NCI-H187 treated with DMSO at 0.1 percent for 48 hours (cell line): ENCODE data around the gene NQO2.
"Not testable (repeated sequence)": the region's sequence is repeated elsewhere in the genome, so short reads cannot be mapped to it uniquely, and the experiment has no call there.

Experiments used
- DNase-seq: peaks from one replicate; lab custom pipeline; 2025; lab: John Stamatoyannopoulos, UW

The NQO2 gene

DNA sequence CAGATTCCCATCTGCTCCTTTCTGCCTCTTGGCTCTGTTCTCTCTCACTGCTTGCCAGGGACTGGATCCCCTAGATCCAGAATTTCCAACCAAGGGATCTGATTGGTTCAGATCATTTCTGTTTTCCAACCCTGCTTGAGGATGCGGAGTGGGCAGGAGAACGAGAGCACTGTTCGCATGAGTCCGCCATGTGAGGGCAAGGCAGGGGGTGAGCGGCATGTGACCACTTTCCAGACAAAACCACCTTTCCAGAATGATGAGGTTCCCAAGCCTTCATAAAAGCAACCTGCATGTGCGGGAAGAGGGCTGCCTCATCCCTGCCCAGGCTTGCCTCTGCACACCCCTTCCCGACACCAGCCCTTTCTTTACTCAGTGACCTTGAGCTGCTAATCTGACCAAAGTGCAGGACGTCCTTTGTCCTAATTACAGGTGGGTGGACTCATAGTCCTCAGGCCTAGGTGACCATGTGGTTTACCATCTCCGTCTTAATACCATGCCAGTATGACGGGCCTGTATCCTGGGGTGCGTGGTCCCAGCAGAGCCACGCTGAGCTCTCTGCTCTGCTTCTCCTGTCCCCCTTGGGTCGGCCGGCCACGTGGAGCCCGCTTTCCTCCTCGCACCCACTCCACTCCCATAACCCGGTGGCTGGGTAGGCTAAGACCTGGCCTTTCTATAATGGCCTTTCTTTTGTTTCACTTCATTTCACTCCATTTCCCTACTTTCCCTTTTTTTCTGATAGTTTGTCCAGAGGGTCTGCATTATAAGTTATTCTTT, 14.4 kb downstream of the NQO2 start:
- DNase-seq = no peak

DNA sequence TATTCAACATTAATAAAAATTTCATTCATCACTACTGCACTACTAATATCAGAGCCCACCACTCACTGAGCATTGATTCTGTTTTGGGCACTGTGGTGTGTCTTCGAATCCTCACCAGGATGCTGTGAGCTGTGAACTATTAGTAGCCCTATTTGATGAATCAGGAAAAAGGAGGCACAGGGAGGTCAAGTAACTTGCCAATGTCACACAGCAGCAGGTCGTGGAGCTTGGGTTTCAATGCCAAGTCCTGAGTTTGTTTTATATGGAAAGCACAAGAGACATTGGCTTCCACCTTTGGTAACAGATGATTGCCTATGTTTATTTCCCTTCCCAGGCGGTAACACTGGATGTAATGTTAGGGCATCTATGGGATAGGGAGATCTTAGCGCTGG, 15.0 kb downstream of the NQO2 start:
- no peak for DNase-seq

DNA sequence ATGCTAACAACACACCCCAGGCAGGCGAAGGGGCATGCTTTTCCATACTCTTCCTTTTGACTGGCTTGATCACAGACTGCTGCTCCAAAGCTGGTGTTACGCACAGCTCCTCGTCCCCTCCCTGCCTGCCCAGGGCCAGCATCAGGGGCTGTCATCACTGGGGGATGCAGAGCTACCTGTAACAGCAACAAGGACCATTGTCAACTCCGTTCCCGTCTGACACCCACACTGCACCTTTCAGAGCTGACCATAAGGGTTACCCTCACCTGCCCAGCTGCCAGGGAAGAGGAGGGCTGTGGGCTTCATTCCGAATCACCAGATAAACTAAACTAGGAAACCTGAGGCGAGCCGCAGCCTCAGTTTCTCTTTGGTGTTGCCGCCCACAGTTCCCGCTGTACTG, 15.4 kb downstream of the NQO2 start:
- DNase-seq = no peak

DNA sequence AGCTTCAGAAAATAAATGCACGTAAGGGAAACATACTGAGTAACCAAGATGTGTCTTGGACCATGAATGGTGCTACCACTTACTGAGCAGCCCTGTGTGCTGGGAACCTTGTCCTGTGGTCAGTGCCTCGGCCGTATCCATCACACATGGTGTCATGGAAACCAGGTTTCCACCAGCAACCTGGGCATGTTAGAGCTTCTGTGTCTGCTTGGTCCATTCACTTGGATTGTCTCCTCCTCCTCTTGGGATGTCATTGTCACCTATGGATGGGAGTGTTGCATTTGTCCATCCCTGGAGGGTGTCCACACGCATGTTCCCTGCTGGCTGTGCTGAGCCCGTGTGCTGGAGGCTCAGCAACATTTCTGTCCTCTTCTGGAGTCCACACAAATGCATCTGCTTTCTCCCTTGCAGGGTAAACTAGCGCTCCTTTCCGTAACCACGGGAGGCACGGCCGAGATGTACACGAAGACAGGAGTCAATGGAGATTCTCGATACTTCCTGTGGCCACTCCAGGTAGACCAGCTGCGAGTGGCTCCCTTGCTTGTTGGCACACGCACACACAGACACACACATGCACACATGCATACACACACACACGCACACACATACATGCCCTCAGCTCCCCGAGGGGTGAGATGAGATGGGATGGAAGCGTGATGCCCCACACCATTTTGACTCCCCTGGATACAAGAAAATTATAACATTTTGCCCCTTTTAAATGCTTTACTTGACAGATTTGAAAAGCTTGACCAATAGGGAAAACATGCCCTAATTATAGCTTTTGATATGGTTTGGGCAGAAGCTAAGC, 17.0 kb downstream of the NQO2 start:
- no peak for DNase-seq

DNA sequence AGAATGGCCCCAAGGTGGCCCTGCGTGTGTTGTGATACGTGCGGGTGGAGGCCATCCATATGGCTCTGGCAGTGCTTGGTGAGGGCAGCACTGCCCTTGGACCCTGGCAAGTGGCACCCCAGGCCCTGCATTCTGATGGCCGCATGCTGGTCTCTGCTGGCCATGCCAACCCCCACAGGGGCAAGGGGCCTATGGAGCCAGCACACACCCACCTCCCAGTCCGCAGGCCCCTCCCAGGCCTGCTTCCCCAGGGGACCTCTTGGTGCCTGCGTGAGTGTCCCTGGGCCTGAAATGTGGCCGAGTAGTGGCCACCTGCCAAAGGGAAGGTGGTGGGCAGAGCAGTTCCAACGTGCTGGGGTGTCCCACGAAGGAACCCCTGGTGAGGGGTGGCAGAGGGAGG, 17.6 kb downstream of the NQO2 start:
- DNase-seq = no peak

DNA sequence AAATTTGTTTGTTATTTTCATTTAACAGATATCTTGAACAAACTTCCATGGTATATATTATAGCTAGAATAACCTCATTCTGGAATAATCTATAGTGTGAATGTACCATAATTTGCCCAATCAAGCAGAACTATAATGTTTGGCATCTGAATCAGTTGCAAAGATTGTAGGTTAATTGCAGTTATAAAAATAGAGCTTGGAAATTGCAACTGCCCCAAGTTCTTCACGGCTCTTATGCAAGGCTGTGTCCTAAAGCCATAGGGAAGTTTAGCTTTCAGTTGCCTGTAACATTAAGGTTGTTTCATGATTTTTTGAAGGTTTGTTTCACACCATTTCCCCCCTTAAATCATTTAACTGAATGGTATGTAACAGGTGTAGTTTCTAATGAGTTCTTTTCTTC, 19.4 kb downstream of the NQO2 start:
- no peak for DNase-seq

DNA sequence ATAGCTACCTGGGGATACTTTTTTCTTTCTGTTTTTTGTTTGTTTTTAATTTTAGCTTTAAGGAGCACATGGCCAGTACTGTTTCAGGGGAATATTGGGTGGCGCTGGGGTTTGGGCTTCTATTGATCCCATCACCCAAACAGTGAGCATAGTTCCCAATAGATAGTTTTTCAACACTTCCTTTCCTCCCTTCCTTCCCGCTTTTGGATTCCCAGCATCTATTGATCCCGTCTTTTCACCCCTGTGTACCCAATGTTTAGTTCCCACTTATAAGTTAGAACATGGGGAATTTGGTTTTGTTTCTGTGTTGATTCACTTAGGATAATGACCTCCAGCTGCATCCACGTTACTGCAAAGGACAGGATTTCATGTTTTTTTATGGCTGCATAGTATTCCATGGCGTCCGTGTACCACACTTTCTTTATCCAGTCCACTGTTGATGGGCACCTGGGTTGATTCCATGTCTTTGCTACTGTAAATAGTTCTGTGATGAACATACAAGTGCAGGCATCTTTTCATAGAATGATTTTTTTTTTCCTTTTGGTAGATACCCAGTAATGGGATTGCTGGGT, 20.1 kb downstream of the NQO2 start:
- no peak for DNase-seq

DNA sequence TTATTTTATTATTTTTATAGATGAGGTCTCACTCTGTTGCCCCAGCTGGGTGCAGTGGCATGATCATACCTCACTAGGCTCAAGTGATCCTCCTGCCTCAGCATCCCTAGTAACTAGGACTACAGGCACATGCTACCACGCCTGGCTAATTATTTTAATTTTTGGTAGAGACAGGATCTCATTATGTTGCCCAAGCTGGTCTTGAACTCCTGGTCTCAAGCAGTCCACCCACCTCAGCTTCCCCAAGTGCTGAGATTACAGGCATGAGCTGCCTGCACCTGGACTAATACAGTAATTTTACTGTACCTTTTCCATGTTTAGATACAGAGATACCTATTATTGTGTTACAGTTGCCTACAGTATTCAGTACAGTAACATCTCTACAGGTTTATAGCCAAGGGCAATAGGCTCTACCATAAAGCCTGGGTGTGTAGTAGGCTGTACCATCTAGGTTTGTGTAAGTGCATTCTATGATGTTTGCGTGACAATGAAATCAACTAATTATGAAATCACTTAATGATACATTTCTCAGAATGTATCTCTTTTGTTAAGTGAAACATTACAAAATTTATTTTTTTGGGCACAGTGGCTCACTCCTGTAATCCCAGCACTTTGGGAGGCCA, 21.4 kb downstream of the NQO2 start:
- not testable (repeated sequence) for DNase-seq

DNA sequence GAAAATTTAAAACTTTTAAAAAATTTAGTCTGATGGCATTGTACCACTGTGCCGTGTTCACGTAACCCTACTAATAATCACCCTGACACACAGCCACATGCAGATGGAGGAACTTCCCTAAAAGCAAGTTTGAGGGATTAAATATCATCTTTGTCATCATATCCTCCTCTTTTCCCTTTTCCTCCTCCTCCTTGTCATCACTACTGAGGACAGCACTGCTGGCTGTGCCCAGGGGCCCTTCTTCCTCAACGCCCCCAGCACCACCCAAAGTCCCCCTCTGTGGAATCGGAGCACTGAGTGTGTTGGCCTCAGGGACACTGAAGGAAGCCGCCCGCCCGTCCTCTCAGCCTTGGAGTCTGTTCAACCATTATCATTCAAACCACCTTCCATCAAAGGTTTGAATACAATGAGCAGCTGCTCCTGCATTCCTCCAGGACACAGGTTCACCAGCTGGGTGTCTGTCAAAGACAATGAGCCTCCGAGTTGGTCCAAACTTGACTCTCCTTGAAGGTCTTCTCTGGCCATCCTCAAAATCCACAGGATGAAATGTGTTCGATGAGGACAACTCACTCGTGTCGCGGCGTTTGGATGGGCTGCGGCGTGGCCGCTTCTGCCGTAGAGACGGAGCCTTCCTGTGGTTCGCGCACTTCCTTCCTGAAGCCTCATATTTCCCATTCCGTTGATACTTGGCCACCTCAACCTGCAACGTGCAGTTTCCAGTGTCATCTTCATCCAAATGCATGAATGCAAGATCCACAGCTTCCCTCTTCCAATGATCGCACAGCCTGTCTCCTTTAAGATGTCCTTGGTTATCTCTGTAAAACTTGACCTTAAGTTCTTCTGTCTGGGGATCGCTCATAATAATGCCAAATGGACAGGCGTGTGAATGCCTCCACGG, 23.3 kb downstream of the NQO2 start:
- no peak for DNase-seq

DNA sequence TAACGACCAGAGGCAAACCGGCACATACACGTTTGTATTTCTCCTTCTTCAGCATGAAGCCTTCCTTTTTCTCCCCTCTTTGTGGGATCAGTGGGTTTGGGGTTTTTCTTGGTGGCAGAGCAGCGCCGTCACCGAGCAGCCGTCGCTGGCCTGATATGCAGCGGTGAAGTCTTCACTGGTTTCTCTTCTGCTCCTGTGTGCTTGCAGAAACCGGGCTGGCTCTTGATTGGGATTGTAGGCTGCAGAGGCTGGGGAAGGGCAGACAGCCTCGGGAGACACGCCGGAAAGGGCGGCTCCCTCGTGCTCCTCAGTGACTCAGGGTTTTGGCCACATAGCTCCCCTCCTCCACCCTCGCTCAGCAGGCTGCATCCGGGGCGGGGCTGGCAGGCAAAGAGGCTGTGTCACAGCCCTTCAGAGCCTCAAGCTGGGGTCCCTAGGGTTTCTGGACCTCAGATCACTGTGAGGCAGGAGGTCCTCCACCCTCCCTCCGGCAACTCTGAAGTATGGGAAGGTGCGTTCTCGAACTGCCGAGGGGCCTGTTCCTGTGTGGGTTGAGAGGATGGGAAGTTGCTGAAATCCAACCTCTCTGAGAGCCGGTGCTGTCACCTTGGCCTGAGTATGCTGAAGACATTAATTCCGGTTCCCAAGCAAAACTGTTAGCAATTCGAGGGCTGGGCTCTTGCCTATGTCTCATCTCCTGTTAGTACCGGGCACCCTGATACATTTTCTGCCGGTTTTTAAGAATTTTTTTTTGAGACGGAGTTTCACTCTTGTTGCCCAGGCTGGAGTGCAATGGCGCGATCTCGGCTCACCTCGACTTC, 24.2 kb downstream of the NQO2 start:
- peak; percentile 61 for DNase-seq

DNA sequence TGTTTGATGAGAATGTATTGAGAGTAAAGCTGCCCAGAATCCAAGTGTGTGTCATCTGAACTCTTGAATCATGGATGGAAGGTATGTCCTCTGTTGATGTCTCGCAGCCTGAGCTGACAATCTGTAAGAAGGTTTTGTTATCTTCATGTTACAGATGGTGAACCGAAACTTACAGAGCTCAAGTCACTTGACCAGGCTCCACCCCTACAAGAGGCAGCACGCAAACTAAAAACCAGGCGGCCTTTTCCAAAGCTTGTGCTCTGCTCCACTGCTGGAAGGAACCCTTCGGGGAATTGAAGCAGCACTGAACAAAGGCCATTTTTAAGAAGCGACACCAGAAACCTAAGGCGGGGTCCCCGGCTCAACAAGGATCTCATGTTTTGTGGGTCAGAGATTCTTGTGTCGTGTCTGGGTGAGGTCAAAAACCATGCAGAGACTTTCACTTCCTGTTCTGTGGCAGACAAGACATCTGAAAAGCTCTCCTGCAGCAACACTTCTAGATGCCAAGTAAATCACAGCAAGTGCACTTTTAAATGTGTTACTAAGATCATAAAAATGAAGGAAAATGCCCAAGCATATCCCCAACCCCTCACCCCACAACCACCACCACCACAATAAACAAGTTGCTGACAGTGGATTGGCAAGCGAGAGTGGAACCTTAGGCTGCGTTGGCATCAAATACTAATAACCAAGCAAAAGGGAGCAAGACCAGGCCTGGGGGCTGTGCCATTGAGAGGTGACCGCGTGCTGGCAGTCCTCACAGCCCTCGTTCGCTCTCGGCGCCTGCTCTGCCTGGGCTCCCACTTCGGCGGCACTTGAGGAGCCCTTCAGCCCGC, 27.3 kb downstream of the NQO2 start:
- no peak for DNase-seq

DNA sequence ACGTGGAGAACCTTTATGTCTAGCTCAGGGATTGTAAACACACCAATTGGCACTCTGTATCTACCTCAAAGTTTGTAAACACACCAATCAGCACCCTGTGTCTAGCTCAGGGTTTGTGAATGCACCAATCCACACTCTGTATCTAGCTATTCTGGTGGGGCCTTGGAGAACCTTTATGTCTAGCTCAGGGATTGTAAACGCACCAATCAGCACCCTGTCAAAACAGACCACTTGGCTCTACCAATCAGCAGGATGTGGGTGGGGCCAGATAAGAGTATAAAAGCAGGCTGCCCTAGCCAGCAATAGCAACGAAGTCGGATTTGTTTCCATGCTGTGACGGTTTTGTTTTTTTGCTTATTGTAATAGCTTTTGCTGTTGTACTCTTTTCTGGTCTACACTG, 28.5 kb downstream of the NQO2 start:
- not testable (repeated sequence) for DNase-seq

DNA sequence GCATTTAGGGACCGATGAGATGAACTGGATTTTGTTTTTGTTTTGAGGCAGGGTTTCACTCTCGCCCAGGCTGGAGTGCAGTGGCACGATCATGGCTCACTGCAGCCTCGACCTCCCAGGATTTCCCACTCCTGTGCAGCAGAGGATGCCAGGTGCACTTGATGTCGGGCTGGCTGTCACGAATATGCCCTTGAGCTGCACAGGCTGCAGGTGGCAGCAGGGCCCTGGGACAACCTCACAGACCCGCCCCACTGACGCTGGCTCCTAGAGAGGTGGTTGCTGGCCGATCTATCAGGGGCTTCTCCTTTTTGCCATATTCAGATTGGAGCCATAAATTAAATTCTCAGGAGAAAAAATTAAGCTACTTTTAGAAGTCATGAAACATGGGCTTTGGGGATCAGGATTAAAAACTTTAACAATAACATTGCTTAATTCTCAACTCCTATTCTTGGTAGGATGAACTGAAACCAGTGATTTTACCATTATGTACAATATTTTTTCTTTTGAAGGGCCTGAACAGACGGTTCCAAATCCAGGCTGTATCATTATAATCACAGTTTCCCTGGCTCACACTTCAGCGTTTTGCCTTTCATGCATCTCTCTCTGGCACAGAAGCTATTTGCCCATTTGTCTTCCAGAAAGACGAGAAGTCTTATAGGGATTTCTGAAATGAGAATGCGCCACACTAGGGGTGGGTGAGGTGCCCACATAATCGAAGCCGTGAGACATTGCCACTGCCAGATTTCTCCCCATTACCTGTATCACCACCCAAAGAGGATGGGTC, 32.4 kb downstream of the NQO2 start:
- DNase-seq = peak; percentile 38

DNA sequence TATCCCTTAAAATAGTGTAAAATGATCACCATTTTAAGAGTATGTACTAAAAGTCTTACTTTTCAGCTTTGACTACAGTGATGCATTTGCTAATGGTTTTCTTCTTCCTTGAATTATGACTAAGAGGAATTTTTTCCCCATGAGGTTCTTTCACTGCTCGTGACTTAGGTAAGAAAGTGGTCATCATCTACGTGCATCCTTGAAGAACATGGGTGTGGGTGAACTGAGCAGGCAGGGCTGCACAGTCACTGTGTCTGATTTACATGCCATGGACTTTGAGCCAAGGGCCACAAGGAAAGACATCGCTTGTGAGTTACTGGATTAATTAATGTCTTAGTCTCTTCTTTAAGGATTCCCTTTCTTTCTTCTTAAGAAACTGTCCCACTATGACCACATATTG, 33.3 kb downstream of the NQO2 start:
- DNase-seq = no peak

DNA sequence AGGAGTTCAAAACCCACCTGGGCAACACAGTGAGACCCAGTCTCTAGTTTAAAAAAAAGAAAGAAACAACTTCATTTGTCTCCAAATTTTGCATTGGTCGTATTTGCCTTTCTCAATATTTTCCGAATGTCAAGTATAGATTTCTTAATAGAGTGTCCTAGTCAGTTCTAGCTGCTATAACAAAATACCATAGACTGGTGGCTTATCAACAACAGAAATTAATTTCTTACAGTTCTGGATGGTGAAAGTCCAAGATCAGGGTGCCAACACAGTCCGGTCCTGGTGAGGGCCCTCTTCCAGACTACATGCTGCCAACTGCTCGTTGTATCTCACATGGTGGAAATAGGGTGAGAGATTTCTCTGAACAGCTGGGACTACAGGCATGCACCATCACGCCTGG, 34.0 kb downstream of the NQO2 start:
- no peak for DNase-seq

DNA sequence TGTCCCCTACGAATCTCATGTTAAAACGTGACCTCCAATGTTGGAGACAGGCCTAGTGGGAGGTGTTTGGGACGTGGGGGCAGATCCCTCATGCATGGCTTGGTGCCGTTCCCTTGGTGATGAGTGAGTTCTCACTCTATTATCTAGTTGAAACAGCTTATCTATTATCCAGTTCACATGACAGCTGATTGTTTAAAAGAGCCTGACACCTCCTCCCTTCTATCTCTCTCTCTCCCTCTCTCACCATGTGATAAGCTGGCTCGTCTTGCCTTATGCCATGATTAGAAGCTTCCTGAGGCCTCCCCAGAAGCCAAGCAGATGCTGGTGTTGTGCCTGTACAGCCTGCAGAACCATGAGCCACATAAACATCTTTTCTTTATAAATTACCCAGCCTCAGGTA, 35.7 kb downstream of the NQO2 start:
- no peak for DNase-seq

DNA sequence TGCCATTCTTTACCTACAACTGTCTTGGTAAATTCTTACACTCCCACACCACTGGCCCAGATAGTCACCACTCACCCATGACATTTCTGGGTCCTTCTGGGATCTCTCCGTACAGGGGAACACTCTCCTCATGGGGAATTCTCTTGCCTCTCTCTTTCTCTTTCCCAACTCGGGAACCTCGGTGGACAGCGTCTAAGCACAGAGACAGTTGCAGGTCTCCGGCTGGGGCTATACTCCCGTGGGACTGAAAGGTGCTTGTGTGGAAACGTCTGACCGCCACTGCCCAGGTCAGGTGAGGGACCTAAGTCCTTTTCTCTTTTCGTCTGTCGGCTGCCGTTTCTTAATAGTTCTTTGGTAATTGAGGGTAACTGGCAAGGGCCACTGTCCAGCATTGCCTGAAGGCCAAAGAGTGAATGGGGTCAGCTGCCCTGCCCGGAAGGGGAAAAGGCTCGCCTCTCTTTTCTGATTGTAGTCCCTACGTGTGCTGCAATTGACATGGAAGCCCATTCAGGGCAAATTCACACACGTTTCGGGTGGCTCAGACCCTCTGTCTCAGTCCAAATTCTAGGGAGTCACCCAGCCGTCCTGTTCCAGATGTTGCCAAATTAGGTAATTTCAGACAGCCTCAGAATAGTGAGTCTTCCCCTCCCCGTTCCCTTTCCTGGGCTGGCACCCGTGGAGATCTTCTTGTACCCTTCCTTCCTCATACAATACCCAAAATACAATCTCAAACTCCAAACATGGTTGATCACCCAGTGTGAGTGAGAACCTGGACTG, 37.4 kb downstream of the NQO2 start:
- DNase-seq = no peak

DNA sequence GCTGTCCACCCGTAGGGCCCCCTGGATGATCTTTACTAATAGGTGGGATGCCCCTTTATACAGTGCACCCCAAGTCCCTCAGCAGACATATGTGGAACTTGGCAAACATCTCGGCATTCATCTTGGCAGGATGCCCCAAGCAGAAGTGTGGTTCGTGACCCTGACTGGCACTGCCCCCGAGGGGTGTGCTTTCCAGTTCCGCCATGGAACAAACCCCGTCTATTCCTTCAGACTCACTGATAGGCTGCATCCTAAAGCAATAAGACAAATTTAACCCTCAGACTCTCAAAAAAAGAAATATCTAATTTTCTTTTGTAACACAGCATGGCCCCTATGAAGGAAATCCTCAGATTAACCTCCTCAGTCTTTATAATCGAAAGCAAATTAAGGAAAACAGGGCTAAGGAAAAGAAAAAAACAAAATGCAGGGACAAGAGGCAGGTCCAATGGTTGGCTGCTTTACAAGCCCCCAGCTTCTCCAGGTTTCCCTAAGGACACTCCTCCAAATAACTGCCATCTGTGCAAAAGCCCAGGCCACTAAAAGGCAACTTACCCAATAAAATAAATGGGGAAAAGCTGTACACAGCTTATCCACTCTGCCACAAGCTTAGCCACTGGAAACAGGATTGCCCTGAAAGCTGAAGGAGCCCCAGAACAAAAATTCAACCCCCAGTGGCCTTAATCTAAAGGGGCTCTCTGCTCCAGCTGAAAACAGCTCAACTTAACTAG, 38.1 kb downstream of the NQO2 start:
- no peak for DNase-seq
